SK-N-MC (cell line): Measurements from ENCODE around the gene RPL31.

Source experiments
- DNase-seq: peaks from one replicate; pipeline ENCODE4 v3.0.0-alpha.2; 2011; ENCODE audit warnings: low read depth, low spot score
- H3K27ac ChIP-seq: fragments of 200-600 bp; sonication (generic); 2 replicates; pipeline ENCODE4 v1.5.1; 2016; ENCODE audit warnings: mixed run types
- H3K36me3 ChIP-seq: fragments of 200-600 bp; sonication (generic); 2 replicates; pipeline ENCODE4 v1.6.1; 2017; ENCODE audit warnings: antibody characterized with exemption, low read length, mixed read lengths; ENCODE audit not compliant: insufficient read depth
- H3K4me3 ChIP-seq: fragments of 200-600 bp; sonication (generic); 2 replicates; pipeline ENCODE4 v1.5.1; 2016
- H3K9ac ChIP-seq: fragments of 200-600 bp; sonication (generic); 2 replicates; pipeline ENCODE4 v1.8.0; 2017; ENCODE audit warnings: mixed run types, mixed read lengths; ENCODE audit not compliant: insufficient read length
- H3K9me3 ChIP-seq: fragments of 200-600 bp; sonication (generic); 2 replicates; pipeline ENCODE4 v1.6.1; 2017; ENCODE audit warnings: low read depth, mild to moderate bottlenecking, antibody characterized with exemption, low read length, moderate library complexity, mixed read lengths
- EZH2 ChIP-seq: fragments of 200-600 bp; sonication (generic); IDR thresholded peaks from one replicate; pipeline ENCODE4 v1.6.1; 2017; ENCODE audit warnings: antibody characterized with exemption
- FOXP2 ChIP-seq: optimal IDR thresholded peaks from 2 replicates; pipeline ENCODE3; 2011; ENCODE audit warnings: mild to moderate bottlenecking, moderate library complexity; ENCODE audit not compliant: insufficient read depth; ENCODE audit errors: extremely low read length, control extremely low read depth
- POLR2AphosphoS5 ChIP-seq: IDR thresholded peaks from 2 replicates; pipeline ENCODE4 v1.6.1; 2012; ENCODE audit warnings: mild to moderate bottlenecking, low read depth, low read length, borderline replicate concordance

The RPL31 gene

DNA sequence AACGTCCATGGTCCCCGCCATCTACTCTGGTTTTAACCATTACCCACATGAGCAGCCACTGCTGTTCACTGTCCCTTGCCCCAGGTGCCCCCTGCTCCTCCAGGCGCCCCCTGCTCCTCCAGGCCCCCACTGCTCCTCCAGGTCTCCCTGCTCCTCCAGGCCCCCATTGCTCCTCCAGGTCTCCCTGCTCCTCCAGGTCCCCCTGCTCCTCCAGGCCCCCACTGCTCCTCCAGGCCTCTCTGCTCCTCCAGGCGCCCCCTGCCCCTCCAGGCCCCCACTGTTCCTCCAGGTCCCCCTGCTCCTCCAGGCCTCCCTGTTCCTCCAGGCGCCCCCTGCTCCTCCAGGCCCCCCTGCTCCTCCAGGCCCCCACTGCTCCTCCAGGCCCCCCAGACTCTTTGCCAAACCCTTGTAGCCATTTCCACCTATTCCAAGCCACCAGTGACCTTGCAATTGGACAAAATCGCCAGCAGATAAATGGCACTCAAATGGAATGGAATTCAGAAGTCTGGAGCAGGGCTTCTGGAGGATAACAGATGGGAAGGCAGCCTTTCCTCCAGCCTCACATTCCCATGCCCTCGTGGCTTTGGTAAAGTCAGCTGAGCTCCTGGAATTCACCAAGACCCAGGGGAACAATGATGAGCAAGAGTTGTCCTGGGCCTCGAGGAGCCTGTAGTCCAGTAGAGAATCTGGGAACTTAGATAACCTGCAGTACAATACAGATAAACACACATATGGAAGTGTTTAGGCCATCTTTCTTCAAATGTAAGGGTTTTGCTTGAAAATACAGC is 13.3 kb upstream of the RPL31 start:
- no peaks in the 10 kb centered on the region for H3K9me3 ChIP-seq
- no peak overlapping the region for H3K27ac ChIP-seq
- no peaks in the 10 kb centered on the region for H3K36me3 ChIP-seq
- H3K9ac ChIP-seq, result no peak overlapping the region
- no peak overlapping the region for H3K4me3 ChIP-seq
- TF ChIP-seq FOXP2 (no peak), POLR2AphosphoS5 (no peak), EZH2 (no peak)
- DNase-seq, result no peak

DNA sequence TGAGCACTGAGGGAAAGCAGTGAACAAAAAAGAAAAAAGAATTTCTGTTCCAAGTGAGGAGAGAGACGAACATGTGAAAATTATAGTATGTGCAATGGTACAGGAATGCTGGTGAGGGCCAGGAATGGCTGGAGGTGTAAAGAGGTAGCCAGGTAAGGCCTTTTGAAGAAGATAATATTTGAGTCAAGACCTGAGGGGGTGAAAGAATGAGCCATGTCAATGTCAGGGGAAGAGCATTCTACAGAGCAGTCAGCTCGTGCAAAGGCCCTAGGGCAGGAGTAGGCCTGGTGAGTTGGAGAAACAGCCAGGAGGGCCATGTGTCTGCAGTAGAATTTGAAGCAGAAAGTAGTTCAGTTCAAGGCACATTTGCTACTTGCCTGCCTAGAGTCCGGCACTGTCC is 12.4 kb upstream of the RPL31 start:
- Histone ChIP-seq H3K9ac (no peak overlapping the region), H3K9me3 (no peaks in the 10 kb centered on the region), H3K36me3 (no peaks in the 10 kb centered on the region), H3K4me3 (no peak overlapping the region), H3K27ac (no peak overlapping the region)
- no peak for DNase-seq
- TF ChIP-seq FOXP2, result no peak
- no peak for TF ChIP-seq POLR2AphosphoS5
- TF ChIP-seq EZH2, result no peak

DNA sequence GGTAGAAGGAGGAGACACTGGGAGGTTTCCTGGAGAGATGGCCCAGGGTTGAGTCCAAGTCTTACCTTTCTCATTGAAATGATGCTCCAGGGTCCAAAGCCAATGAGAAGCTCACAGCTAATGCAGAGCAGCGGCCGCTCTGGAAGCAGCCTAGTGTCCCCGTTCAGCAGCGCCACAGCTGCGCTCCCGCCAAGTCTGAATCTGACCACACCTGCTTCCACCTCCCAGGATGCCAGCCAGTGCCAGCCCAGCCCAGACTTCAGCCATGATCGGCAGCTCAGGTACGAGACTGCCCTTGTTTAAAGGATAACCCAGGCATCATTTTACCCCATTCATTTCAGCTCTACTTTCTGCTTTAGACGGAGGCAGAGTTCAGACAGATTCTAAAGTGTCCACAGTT is 11.9 kb upstream of the RPL31 start:
- Histone ChIP-seq H3K27ac (no peak overlapping the region), H3K36me3 (no peaks in the 10 kb centered on the region), H3K4me3 (no peak overlapping the region), H3K9ac (no peak overlapping the region), H3K9me3 (no peaks in the 10 kb centered on the region)
- no peak for DNase-seq
- TF ChIP-seq EZH2 (no peak), POLR2AphosphoS5 (no peak), FOXP2 (no peak)

DNA sequence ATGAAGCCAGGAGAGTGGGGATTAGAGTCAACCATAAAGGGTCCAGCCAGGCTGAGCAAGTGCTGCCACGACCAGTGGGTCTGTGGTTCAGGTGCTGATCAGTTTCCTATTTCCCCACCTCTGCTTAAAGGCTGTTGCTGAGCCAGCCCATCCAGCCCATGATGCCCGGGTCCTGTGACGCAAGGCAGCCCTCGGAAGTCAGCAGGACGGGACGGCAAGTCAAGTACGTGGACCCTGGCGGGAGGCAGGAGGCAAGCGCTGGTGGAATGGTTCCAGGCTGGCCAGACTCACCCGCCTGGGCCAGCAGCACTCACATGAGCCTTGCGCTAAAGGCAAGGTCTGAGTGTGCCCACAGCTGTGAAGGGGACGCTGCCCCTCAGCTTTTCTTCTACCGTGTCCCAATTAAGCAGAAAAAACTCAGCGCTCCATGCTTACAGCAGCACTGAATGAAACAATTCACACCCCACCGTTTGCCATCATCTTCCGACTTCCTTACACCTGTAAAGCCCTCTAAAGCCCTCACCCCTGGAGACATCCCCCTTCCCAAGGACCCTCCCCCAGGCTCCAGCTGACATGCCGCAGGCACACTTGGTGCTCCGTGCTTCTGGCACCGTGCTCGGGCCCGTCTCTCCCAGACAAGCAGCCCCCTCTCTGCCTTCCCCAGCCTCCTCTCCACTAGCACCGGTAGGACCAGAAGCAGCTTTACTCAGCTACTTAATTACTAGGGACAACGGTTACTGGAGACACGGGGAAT is 11.3 kb upstream of the RPL31 start:
- no peaks in the 10 kb centered on the region for H3K9me3 ChIP-seq
- H3K4me3 ChIP-seq, result no peak overlapping the region
- TF ChIP-seq EZH2, result no peak
- no peak for TF ChIP-seq POLR2AphosphoS5
- no peak for TF ChIP-seq FOXP2
- no peak overlapping the region for H3K9ac ChIP-seq
- no peak for DNase-seq
- no peak overlapping the region for H3K27ac ChIP-seq
- H3K36me3 ChIP-seq, result no peaks in the 10 kb centered on the region

DNA sequence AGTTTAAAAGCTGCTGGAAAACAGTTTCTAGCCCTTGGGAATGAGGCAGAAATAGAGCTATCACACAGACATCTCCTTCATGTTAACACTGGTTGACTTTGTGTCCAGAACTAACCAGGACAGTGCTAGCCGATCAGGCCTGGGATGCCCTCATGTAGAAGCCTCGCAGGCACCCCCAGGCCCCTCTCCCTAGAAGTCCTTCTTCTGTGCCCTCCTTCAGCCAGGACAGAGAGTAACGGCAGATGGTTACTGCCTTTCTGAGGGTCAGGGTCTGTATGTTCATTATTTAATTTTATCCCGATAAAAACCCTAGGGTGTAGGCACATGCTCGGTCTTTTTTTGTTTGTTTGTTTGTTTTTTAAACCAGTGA is 10.7 kb upstream of the RPL31 start:
- TF ChIP-seq FOXP2 (no peak), POLR2AphosphoS5 (no peak), EZH2 (no peak)
- Histone ChIP-seq H3K4me3 (no peak overlapping the region), H3K27ac (no peak overlapping the region), H3K36me3 (no peaks in the 10 kb centered on the region), H3K9ac (no peak overlapping the region), H3K9me3 (no peaks in the 10 kb centered on the region)
- no peak for DNase-seq

DNA sequence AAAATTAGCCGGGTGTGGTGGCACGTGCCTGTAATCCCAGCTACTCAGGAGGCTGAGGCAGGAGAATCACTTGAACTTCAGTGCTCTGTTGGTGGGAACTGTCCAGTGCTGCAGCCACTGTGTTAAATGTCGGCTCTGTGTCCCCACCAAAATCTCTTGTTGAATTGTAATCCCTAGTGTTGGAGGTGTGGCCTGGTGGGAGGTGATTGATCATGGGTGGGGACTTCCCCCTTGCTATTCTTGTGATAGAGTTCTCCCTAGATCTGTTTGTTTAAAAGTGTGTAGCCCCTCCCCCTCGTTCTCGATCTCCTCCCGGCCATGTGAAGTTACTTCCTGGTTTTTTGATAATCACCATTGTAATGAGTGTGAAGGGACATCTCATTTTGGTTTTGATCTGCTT is 9.8 kb upstream of the RPL31 start:
- H3K9me3 ChIP-seq, result no peaks in the 10 kb centered on the region
- H3K36me3 ChIP-seq, result no peaks in the 10 kb centered on the region
- H3K4me3 ChIP-seq, result no peak overlapping the region
- H3K27ac ChIP-seq, result no peak overlapping the region
- DNase-seq, result no peak
- H3K9ac ChIP-seq, result no peak overlapping the region
- no peak for TF ChIP-seq FOXP2
- TF ChIP-seq EZH2, result no peak
- no peak for TF ChIP-seq POLR2AphosphoS5

DNA sequence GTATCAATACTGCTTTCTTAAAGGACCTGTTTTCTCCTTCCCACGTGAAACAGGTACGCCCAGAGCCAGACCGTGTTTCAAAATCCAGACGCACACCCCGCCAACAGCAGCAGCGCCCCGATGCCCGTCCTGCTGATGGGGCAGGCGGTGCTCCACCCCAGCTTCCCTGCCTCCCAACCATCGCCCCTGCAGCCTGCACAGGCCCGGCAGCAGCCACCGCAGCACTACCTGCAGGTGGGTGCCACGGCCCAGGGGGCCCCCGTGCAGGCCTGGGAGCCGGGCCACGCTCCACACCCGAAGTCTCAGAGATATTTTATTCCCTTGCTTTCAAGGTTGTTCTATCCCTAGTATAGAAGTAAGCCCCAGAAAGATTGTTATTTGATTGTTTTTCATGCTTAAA is 8.8 kb upstream of the RPL31 start:
- no peaks in the 10 kb centered on the region for H3K9me3 ChIP-seq
- H3K27ac ChIP-seq, result no peak overlapping the region
- no peak overlapping the region for H3K9ac ChIP-seq
- H3K36me3 ChIP-seq, result no peaks in the 10 kb centered on the region
- H3K4me3 ChIP-seq, result no peak overlapping the region
- no peak for DNase-seq
- TF ChIP-seq FOXP2 (no peak), EZH2 (no peak), POLR2AphosphoS5 (no peak)

DNA sequence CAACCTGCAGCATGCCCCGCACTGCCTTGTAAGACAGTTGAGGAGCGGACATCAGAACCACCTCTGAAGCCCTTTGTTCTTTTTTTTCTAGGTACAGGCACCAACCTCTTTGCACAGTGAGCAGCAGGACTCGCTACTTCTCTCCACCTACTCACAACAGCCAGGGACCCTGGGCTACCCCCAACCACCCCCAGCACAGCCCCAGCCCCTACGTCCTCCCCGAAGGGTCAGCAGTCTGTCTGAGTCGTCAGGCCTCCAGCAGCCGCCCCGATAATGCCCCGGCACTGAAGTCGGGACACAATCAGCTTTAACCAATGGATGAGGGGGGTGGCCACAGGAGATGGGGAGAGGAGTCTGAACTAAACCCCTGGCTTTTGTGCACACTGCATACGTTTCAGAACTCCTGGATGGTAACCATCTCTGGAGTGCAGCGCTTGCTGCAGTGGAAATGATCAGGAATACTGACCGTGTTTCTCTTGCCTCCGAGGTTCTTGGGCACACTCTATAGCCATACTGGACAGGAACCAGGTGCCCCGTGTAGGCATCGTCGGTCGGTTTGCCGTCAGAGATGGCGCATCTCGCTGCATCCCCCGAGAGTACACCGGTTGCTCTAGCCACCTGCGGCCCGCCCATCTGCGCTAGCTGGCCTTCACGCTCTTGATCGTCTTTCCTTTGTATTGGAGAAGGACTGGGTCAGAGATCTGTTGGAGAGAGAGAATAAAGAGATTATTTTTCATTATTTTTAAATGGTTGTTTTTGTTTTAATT is 6.6 kb upstream of the RPL31 start:
- H3K4me3 ChIP-seq, result no peak overlapping the region
- no peak overlapping the region for H3K9ac ChIP-seq
- TF ChIP-seq POLR2AphosphoS5 (no peak), FOXP2 (no peak), EZH2 (no peak)
- H3K36me3 ChIP-seq, result no peaks in the 10 kb centered on the region
- no peak for DNase-seq
- H3K9me3 ChIP-seq, result no peaks in the 10 kb centered on the region
- H3K27ac ChIP-seq, result no peak overlapping the region
